Nephron (organoid): ENCODE results near the gene SMAD2.
A peak's percentile ranks its signal among the peaks of the same experiment; 100 is the strongest.

Experiments used
- H3K27ac Mint-ChIP-seq, 3 experiments: 2 replicates each; pipeline ENCODE4 v1.8.0; 2020; ENCODE audit warnings: mixed read lengths in 3 of 3, mild to moderate bottlenecking in 2 of 3, moderate library complexity in 1 of 3
- H3K27me3 Mint-ChIP-seq: 2 replicates; pipeline ENCODE4 v1.8.0; 2021; ENCODE audit warnings: low read depth, mild to moderate bottlenecking, moderate library complexity, mixed read lengths
- H3K36me3 Mint-ChIP-seq: 2 replicates; pipeline ENCODE4 v1.8.0; 2020; ENCODE audit warnings: low read depth, mixed read lengths
- H3K4me1 Mint-ChIP-seq: 2 replicates; pipeline ENCODE4 v1.8.0; 2020; ENCODE audit warnings: mixed read lengths
- H3K4me3 Mint-ChIP-seq, 3 experiments: 2 replicates each; pipeline ENCODE4 v1.8.0; 2020; ENCODE audit warnings: mild to moderate bottlenecking in 3 of 3, mixed read lengths in 3 of 3, moderate library complexity in 2 of 3
- H3K9me3 Mint-ChIP-seq: 2 replicates; pipeline ENCODE4 v1.8.0; 2020; ENCODE audit warnings: mixed read lengths
- TF ChIP-seq, protein P1 (sequence below), 3 experiments: fragments of 200-600 bp; sonication (generic); IDR thresholded peaks; one replicate each; pipeline ENCODE4 v1.5.0; 2021; ENCODE audit warnings: antibody characterized with exemption in 3 of 3; ENCODE audit not compliant: unreplicated experiment in 3 of 3

SMAD2 gene

DNA sequence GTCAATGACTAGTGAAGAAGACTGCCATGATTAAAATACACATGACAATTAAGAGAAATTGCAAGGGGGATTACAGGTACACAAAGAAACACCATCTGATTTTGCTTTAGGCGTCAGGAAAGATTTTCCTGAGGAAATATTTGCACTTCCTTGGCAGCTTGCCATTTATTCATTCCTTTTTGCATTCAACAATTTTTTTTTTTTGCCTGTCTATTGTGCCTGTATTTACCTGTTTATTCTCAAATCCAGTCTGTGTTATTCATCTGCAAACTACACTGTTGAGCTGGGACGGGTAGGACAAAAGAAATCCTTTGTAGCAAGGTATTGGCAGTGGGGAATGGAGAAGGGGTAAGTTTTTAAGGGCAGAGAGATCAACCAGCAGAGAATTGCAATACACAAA, 31.8 kb downstream of the SMAD2 start:
- Mint-ChIP-seq H3K4me1 (peaks cover 30% of the 10 kb centered on the region), H3K27ac (peak overlapping the region in 1 of 3 experiments; percentile 21), H3K36me3 (peaks cover 64% of the 10 kb centered on the region), H3K9me3 (peaks cover 34% of the 10 kb centered on the region), H3K4me3 (no peak overlapping the region), H3K27me3 (no peaks in the 10 kb centered on the region)
- TF ChIP-seq, protein P1, sequence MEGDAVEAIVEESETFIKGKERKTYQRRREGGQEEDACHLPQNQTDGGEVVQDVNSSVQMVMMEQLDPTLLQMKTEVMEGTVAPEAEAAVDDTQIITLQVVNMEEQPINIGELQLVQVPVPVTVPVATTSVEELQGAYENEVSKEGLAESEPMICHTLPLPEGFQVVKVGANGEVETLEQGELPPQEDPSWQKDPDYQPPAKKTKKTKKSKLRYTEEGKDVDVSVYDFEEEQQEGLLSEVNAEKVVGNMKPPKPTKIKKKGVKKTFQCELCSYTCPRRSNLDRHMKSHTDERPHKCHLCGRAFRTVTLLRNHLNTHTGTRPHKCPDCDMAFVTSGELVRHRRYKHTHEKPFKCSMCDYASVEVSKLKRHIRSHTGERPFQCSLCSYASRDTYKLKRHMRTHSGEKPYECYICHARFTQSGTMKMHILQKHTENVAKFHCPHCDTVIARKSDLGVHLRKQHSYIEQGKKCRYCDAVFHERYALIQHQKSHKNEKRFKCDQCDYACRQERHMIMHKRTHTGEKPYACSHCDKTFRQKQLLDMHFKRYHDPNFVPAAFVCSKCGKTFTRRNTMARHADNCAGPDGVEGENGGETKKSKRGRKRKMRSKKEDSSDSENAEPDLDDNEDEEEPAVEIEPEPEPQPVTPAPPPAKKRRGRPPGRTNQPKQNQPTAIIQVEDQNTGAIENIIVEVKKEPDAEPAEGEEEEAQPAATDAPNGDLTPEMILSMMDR (IDR thresholded peaks at IDR 0.05; ENCODE audit: unreplicated experiment in 3 of 3): no peak

DNA sequence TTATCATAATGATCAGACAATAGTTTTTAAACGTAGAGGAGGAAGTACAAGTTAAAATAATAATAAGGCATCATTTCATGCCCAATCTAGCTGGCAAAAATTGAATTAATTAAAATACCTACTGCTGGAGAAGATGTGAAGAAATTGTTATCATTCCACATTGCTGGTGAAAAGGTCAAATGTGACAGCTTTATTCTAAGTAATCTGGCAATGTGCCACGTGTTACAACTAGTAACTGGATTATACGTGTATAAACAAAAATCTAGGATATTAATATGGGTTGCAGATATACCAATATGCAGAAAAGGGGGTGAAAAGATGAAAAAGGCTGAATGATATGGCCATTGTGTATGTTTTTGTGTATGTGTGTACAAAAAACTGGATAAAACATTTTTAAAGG, 32.4 kb downstream of the SMAD2 start:
- Mint-ChIP-seq H3K36me3 (peaks cover 59% of the 10 kb centered on the region), H3K9me3 (peaks cover 27% of the 10 kb centered on the region), H3K4me3 (no peak overlapping the region), H3K4me1 (peaks cover 34% of the 10 kb centered on the region), H3K27me3 (no peaks in the 10 kb centered on the region), H3K27ac (no peak overlapping the region)
- TF ChIP-seq, protein P1 (IDR thresholded peaks at IDR 0.05; ENCODE audit: unreplicated experiment in 3 of 3): no peak

DNA sequence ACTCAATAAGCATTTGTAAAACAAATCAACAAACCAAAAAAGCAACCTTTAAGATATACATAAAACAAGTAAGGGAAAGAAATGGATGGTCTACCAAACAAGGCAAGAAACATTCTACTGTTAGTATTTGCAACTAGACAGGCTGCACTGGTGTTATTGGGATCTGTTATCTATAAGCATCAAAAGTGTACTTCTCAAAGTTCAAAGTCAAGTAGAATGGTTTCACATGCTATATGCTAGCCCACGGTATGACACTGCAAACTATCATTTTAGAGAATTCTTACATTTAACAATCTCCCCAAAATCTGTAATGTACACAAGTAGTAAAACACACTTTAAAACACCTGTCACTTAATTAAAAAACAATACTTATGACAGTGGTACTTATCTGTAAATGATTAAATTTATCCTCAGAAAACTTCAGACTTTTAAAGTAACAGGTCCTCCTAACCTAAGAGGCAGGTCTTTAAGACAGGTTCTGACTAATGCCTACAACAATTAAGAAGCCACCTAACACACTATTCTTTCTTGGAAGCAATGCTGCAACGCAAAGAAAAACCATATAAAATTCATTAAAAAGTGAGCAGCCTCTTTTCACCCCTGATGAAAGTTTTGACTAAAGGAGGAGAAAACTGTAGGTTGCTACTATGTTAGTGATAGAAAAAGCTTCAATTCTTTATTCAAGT, 34.8 kb downstream of the SMAD2 start:
- Mint-ChIP-seq H3K27me3 (no peaks in the 10 kb centered on the region), H3K9me3 (peaks cover 8% of the 10 kb centered on the region), H3K4me3 (no peak overlapping the region), H3K4me1 (peaks cover 37% of the 10 kb centered on the region), H3K27ac (peak overlapping the region in 1 of 3 experiments; percentile 82), H3K36me3 (peaks cover 42% of the 10 kb centered on the region)
- TF ChIP-seq, protein P1 (IDR thresholded peaks at IDR 0.05; ENCODE audit: unreplicated experiment in 3 of 3): no peak

DNA sequence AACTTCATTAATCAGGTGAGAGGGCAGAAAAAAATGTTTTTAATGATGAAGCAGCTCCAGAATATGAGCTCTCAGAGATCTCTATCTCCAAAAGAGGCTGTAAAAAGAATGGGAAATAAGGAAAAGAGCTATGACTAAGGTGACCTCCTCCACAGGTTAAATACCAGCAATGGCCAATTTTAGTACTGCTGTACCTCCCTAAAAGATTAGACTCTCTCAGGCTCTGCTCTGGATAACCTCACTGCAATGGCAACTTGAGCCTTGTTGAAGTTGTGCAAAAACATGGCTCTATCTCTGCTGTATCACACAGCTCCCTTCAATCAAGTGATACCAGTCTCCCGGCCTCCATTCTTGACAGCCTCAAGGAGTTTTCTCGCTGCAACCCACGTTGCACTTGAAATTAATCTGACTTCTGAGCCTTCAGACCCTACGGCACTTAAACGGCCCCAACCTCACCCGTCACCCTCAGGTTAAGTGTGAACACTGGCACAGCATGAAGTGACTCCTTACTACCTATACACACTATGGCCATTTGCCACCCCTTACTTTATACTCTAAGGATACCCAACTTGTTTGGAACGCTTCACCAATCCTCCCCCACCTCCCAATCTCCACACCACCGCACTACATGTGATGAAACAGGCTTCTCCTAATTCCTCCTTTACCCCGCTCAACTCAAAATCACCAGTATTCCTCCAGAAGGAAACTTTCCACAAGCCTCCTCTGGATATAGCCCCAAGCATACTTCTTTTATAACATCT, 36.3 kb downstream of the SMAD2 start:
- Mint-ChIP-seq H3K27ac (peak overlapping the region; percentile 2 to 82 (median 23)), H3K36me3 (peaks cover 40% of the 10 kb centered on the region), H3K27me3 (no peaks in the 10 kb centered on the region), H3K9me3 (peaks cover 2% of the 10 kb centered on the region), H3K4me1 (peaks cover 35% of the 10 kb centered on the region), H3K4me3 (peak overlapping the region in 1 of 3 experiments; percentile 3)
- TF ChIP-seq, protein P1 (IDR thresholded peaks at IDR 0.05; ENCODE audit: unreplicated experiment in 3 of 3): no peak

DNA sequence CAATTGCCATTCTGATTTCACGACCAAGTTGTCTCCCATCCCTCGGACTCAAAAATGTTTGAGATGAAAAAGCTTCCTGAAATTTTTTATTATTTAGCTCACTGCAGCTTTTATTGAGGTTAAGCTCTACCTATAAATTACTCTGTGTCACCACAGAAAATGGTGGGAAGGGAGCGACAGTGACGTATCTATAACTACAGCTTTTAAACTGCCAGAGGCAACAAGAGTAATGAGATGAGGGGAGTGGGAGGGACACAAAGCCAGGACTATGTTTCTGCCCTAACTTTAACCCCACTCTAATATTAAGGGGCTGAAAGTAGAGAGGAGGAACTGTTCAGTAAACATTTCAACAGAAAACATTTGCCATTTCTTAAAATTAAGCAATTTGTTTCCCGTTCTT, 37.4 kb downstream of the SMAD2 start:
- no peaks in the 10 kb centered on the region for H3K9me3 Mint-ChIP-seq
- H3K36me3 Mint-ChIP-seq: peaks cover 45% of the 10 kb centered on the region
- peak overlapping the region in 1 of 3 experiments; percentile 16 for H3K4me3 Mint-ChIP-seq
- H3K27me3 Mint-ChIP-seq: no peaks in the 10 kb centered on the region
- H3K27ac Mint-ChIP-seq: peak overlapping the region in 2 of 3 experiments; percentile 46 to 82
- peaks cover 29% of the 10 kb centered on the region for H3K4me1 Mint-ChIP-seq
- TF ChIP-seq, protein P1 (IDR thresholded peaks at IDR 0.05; ENCODE audit: unreplicated experiment in 3 of 3): no peak
